PFSK-1 (cell line): ENCODE measurements around the gene WNT3A.

Source experiments
- FOXP2 ChIP-seq: optimal IDR thresholded peaks from 2 replicates; pipeline ENCODE3; 2011; ENCODE audit warnings: borderline replicate concordance, control low read depth, inconsistent platforms; ENCODE audit not compliant: insufficient read depth; ENCODE audit errors: extremely low read length, extremely low read depth
- POLR2AphosphoS5 ChIP-seq: IDR thresholded peaks from 2 replicates; pipeline ENCODE4 v1.6.1; 2012; ENCODE audit warnings: low read depth, mild to moderate bottlenecking, control low read depth, low read length, moderate library complexity
- REST ChIP-seq, 2 experiments: IDR thresholded peaks; 2 replicates each; pipeline versions ENCODE4 v1.6.1 to v1.8.0; 2011 to 2012; ENCODE audit warnings: low read depth in 2 of 2, low read length in 2 of 2, control low read depth in 1 of 2, inconsistent platforms in 1 of 2, mild to moderate bottlenecking in 1 of 2, moderate library complexity in 1 of 2; ENCODE audit not compliant: insufficient read depth in 1 of 2
- SIN3A ChIP-seq: IDR thresholded peaks from 2 replicates; pipeline ENCODE4 v1.6.1; 2012; ENCODE audit warnings: mild to moderate bottlenecking, low read length, moderate library complexity, borderline replicate concordance; ENCODE audit not compliant: insufficient read depth
- TAF1 ChIP-seq: IDR thresholded peaks from 2 replicates; pipeline ENCODE4 v1.6.1; 2012; ENCODE audit warnings: low read length, control low read depth, borderline replicate concordance; ENCODE audit not compliant: insufficient read depth

WNT3A gene

GRCh38 chr1:228012555-228012954 lies 5.8 kb downstream of the WNT3A start:
- TF ChIP-seq SIN3A (no peak), POLR2AphosphoS5 (no peak), REST (IDR thresholded peaks at IDR 0.05; ENCODE audit: insufficient read depth in 1 of 2, low read depth in 2 of 2, low read length in 2 of 2) (no peak), FOXP2 (no peak), TAF1 (no peak)

GRCh38 chr1:228013131-228013934 lies 6.5 kb downstream of the WNT3A start:
- TF ChIP-seq TAF1 (no peak), REST (IDR thresholded peaks at IDR 0.05; ENCODE audit: insufficient read depth in 1 of 2, low read depth in 2 of 2, low read length in 2 of 2) (no peak), POLR2AphosphoS5 (no peak), SIN3A (no peak), FOXP2 (no peak)

- no peak for TF ChIP-seq TAF1
- TF ChIP-seq SIN3A, result no peak
- TF ChIP-seq FOXP2, result no peak
- no peak for TF ChIP-seq POLR2AphosphoS5
- TF ChIP-seq REST (IDR thresholded peaks at IDR 0.05; ENCODE audit: insufficient read depth in 1 of 2, low read depth in 2 of 2, low read length in 2 of 2), result no peak
Measured at GRCh38 chr1:228013935-228014930, 7.4 kb downstream of the WNT3A start.

GRCh38 chr1:228015276-228016180 lies 8.7 kb downstream of the WNT3A start:
- TF ChIP-seq TAF1 (no peak), FOXP2 (no peak), POLR2AphosphoS5 (no peak), REST (IDR thresholded peaks at IDR 0.05; ENCODE audit: insufficient read depth in 1 of 2, low read depth in 2 of 2, low read length in 2 of 2) (no peak), SIN3A (no peak)
